Right lung (tissue), 5 donors: ENCODE data around the gene SMIM44. TPM values are rescaled to one million over a fixed set of nuclear protein-coding genes. Genes with fewer than 3 reads are reported as not detected.
A peak's percentile ranks its signal among the peaks of the same experiment; 100 is the strongest.

Experiments
- DNase-seq, 2 donors: peaks; one replicate each; pipeline ENCODE4 v3.0.0-alpha.2; 2013
- polyA plus RNA-seq, 5 donors: library from polyadenylated mRNA; unstranded; fragments of 120-200 nt; gene quantifications; one replicate each; pipeline versions ENCODE4 v1.2.1 to v1.2.3, GENCODE V29; 2013; ENCODE audit warnings: inconsistent platforms in 1 of 5, low replicate concordance in 1 of 5; ENCODE audit not compliant: insufficient read length in 5 of 5, insufficient read depth in 1 of 5

Gene SMIM44
- polyA plus RNA-seq, 5 donors, result not detected

- no peak for DNase-seq
Observed at GRCh38 chr19:3441986-3442329, 41.3 kb downstream of the SMIM44 start.

GRCh38 chr19:3441089-3441985, 41.9 kb downstream of the SMIM44 start:
- no peak for DNase-seq

GRCh38 chr19:3440082-3440481, 43.2 kb downstream of the SMIM44 start:
- no peak for DNase-seq

- DNase-seq, result peak; percentile 93 to 94
Observed at GRCh38 chr19:3434630-3435553, 48.3 kb downstream of the SMIM44 start.

- no peak for DNase-seq
Observed at GRCh38 chr19:3433805-3434540, 49.3 kb downstream of the SMIM44 start.

GRCh38 chr19:3433313-3433712, 49.9 kb downstream of the SMIM44 start:
- DNase-seq, result no peak

Other genes starting within 250 kb of the SMIM44 start
- gene NFIC, start 116.9 kb downstream of the SMIM44 start, polyA plus RNA-seq, result 10 to 100 TPM; 31.3 to 72.3 (median 36.8) TPM
- gene SMIM24, start 2.9 kb downstream of the SMIM44 start, polyA plus RNA-seq, result 1 to 10 TPM in 3 of 5 donors, under 1 TPM in 2; 0.59 to 3.7 (median 1.1) TPM
- 10 to 100 TPM in 1 of 5 donors, 1 to 10 TPM in 4; 4.4 to 11.5 (median 6.6) TPM for gene DOHH, start 17.2 kb upstream of the SMIM44 start, polyA plus RNA-seq
- gene FZR1, start 22.9 kb upstream of the SMIM44 start, polyA plus RNA-seq, result 10 to 100 TPM; 37.0 to 63.1 (median 50.3) TPM
- 1 to 10 TPM; 2.3 to 7.5 (median 4.6) TPM for gene TEKTIP1, start 55.7 kb upstream of the SMIM44 start, polyA plus RNA-seq
- gene MFSD12, start 74.1 kb upstream of the SMIM44 start, polyA plus RNA-seq, result 10 to 100 TPM; 28.1 to 48.9 (median 36.4) TPM
- gene HMG20B, start 89.5 kb upstream of the SMIM44 start, polyA plus RNA-seq, result 100 to 1,000 TPM in 1 of 5 donors, 10 to 100 TPM in 4; 72.5 to 129 (median 85.3) TPM
- 1 to 10 TPM; 3.9 to 6.3 (median 4.2) TPM for gene GIPC3, start 102.0 kb upstream of the SMIM44 start, polyA plus RNA-seq
- gene TBXA2R, start 123.4 kb upstream of the SMIM44 start, polyA plus RNA-seq, result 1 to 10 TPM; 1.6 to 3.8 (median 2.7) TPM
- gene CACTIN, start 143.3 kb upstream of the SMIM44 start, polyA plus RNA-seq, result 10 to 100 TPM; 18.4 to 34.7 (median 26.0) TPM
- 10 to 100 TPM; 16.6 to 32.1 (median 23.6) TPM for gene PIP5K1C, start 217.0 kb upstream of the SMIM44 start, polyA plus RNA-seq
- gene TJP3, start 224.9 kb upstream of the SMIM44 start, polyA plus RNA-seq, result 10 to 100 TPM in 4 of 5 donors, 1 to 10 TPM in 1; 9.4 to 20.0 (median 16.0) TPM